HepG2 (cell line): ENCODE measurements around the gene KIF23. TPM values are rescaled to one million over a fixed set of nuclear protein-coding genes. Genes with fewer than 3 reads are reported as not detected.

Source experiments
- ATAC-seq: fragments of 200-7000 bp; cut with Tn5 transposase; 3 replicates; pipeline ENCODE4 v1.9.1; 2020; ENCODE audit warnings: mild to moderate bottlenecking, moderate library complexity
- BruUV-seq: library from RNA; stranded (reverse); fragments of 400-500 nt; replicated peaks from 2 replicates; lab custom pipeline; 2021; lab: Mats Ljungman, UMichigan
- CTCF ChIA-PET: fragments of 300-600 bp; formaldehyde crosslinking; extraction: SDS; loops from one replicate; lab custom pipeline; 2021; ENCODE audit warnings: low total read pairs, inconsistent platforms, low intra/inter-chr PET ratio; lab: Yijun Ruan, JAX
- POLR2A ChIA-PET: fragments of 350-600 bp; sonication (Branson Sonifier 250); formaldehyde crosslinking; loops from one replicate; lab custom pipeline; 2020; ENCODE audit warnings: antibody characterized with exemption, inconsistent platforms; lab: Yijun Ruan, JAX
- DNase-seq: peaks from one replicate; pipeline ENCODE4 v3.0.0-alpha.2; 2015; ENCODE audit warnings: low spot score
- FAIRE-seq: peaks from 3 replicates; lab custom pipeline; 2011; peaks lifted over from hg19 to GRCh38; lab: Jason Lieb, UNC
- H2AFZ ChIP-seq: one replicate; pipeline ENCODE4 v1.6.1; 2011; ENCODE audit warnings: low read length, inconsistent platforms
- H3K27ac ChIP-seq: fragments of 300-600 bp; 3 replicates; pipeline ENCODE4 v1.8.0; 2011; ENCODE audit warnings: mixed run types, mild to moderate bottlenecking, mixed read lengths, low read length, inconsistent platforms; ENCODE audit not compliant: insufficient read depth; ENCODE audit errors: extremely low read length
- H3K27me3 ChIP-seq, 2 experiments: fragments of 200-600 bp in 1 of 2; 2 replicates in 1 of 2; 3 replicates in 1 of 2; pipeline versions ENCODE4 v1.6.0 to v1.8.0; 2011; ENCODE audit warnings: low read length in 2 of 2, mild to moderate bottlenecking in 2 of 2, moderate library complexity in 2 of 2, inconsistent platforms in 1 of 2; ENCODE audit not compliant: insufficient read depth in 2 of 2, control insufficient read depth in 1 of 2
- H3K36me3 ChIP-seq, 2 experiments: fragments of 200-600 bp in 1 of 2; replicated peaks in 1 of 2; 2 replicates in 1 of 2; 3 replicates in 1 of 2; pipeline versions ENCODE4 v1.5.1 to v1.8.0; 2011; ENCODE audit warnings: low read length in 2 of 2, inconsistent platforms in 1 of 2; ENCODE audit not compliant: insufficient read depth in 2 of 2, control insufficient read depth in 1 of 2
- H3K4me1 ChIP-seq: 2 replicates; pipeline ENCODE4 v1.5.1; 2012; ENCODE audit warnings: low read length, inconsistent platforms; ENCODE audit not compliant: insufficient read depth
- H3K4me2 ChIP-seq: 2 replicates; pipeline ENCODE4 v1.6.0; 2011; ENCODE audit warnings: low read depth, low read length, inconsistent platforms
- H3K4me3 ChIP-seq, 3 experiments: fragments of 200-600 bp in 1 of 3; sonication (generic), shearing (Covaris generic) in 1 of 3; replicated peaks in 1 of 3; 2 replicates each; pipeline ENCODE4 v1.5.1; 2011 to 2016; ENCODE audit warnings: low read length in 3 of 3, inconsistent platforms in 2 of 3, low read depth in 2 of 3, mild to moderate bottlenecking in 2 of 3, control low read depth in 1 of 3, mixed read lengths in 1 of 3; ENCODE audit not compliant: insufficient read depth in 1 of 3
- H3K79me2 ChIP-seq: one replicate; pipeline ENCODE4 v1.6.1; 2011; ENCODE audit warnings: low read length, inconsistent platforms; ENCODE audit not compliant: insufficient read depth
- H3K9ac ChIP-seq: 2 replicates; pipeline ENCODE4 v1.6.0; 2011; ENCODE audit warnings: mild to moderate bottlenecking, low read depth, low read length, inconsistent platforms; ENCODE audit not compliant: insufficient read depth
- H3K9me3 ChIP-seq: 2 replicates; pipeline ENCODE4 v1.5.1; 2012; ENCODE audit warnings: mild to moderate bottlenecking, low read length
- H4K20me1 ChIP-seq: 2 replicates; pipeline ENCODE4 v1.6.0; 2011; ENCODE audit warnings: inconsistent platforms, mild to moderate bottlenecking, low read length, moderate library complexity; ENCODE audit not compliant: insufficient read depth
- GFI1 ChIP-seq: sonication (generic); formaldehyde crosslinking; IDR thresholded peaks from 2 replicates; pipeline ENCODE4 v1.5.0; 2020; ENCODE audit warnings: missing genetic modification reagents, mild to moderate bottlenecking, borderline replicate concordance
- HNRNPLL ChIP-seq: fragments of 200-400 bp; formaldehyde crosslinking; IDR thresholded peaks from 2 replicates; pipeline ENCODE4 v1.6.1; 2017; ENCODE audit warnings: mild to moderate bottlenecking, low read depth, low read length; ENCODE audit not compliant: poor library complexity, severe bottlenecking
- ZNF296 ChIP-seq: sonication (generic); formaldehyde crosslinking; conservative IDR thresholded peaks from 2 replicates; pipeline ENCODE4 v1.5.0; 2020; ENCODE audit warnings: mild to moderate bottlenecking, missing genetic modification reagents
- ZNF614 ChIP-seq: IDR thresholded peaks from 2 replicates; pipeline ENCODE4 v1.6.1; 2018; ENCODE audit warnings: missing biosample characterization, missing genetic modification reagents, inconsistent platforms, borderline replicate concordance
- ZNF790 ChIP-seq: sonication (generic); formaldehyde crosslinking; IDR thresholded peaks from 2 replicates; pipeline ENCODE4 v1.8.0; 2022; ENCODE audit warnings: missing genetic modification reagents, mild to moderate bottlenecking, borderline replicate concordance
- WGBS: methylation state at CpG from one replicate; pipeline ENCODE4 v1.1.6; 2017; ENCODE audit warnings: low lambda C conversion rate; 5-methylcytosine and 5-hydroxymethylcytosine counted together
- in situ Hi-C: cut with HindIII; loops from 2 replicates; pipeline ENCODE4 v1.10.0; 2017; ENCODE audit warnings: low pct_unique_long_range_greater_than_20kb; ENCODE audit not compliant: extremely low pct_ligation_motif_present
- intact Hi-C: fragments of 100-400 bp; cut with micrococcal nuclease; formaldehyde crosslinking; loops from one replicate; pipeline ENCODE4 v1.10.0; 2022; ENCODE audit not compliant: unreplicated experiment
- polyA plus RNA-seq, 8 experiments: library from polyadenylated mRNA; depleted of rRNA in 3 of 8; stranded (reverse) in 7 of 8; unstranded in 1 of 8; fragments of >200 nt; fragmentation: Illumina TruSeq in 4 of 8; extraction: Trizol in 4 of 8; gene quantifications; 2 replicates each; pipeline versions ENCODE4 v1.2.1 to v1.2.3, GENCODE V29; 2011 to 2016; ENCODE audit warnings: low read depth in 4 of 8, missing spikeins in 1 of 8, mixed read lengths in 1 of 8; ENCODE audit not compliant: insufficient read depth in 1 of 8
- total RNA-seq, 5 experiments: library from RNA; depleted of rRNA; stranded (reverse); fragments of >200 nt; fragmentation: Illumina TruSeq; extraction: Trizol; gene quantifications; 2 replicates each; pipeline ENCODE4 v1.2.3, GENCODE V29; 2016; ENCODE audit warnings: low read depth in 1 of 5
- TF ChIP-seq, protein P1 (sequence below): sonication (generic); formaldehyde crosslinking; IDR thresholded peaks from 2 replicates; pipeline ENCODE4 v1.4.0; 2020; ENCODE audit warnings: mild to moderate bottlenecking, missing genetic modification reagents
- TF ChIP-seq, protein P2 (sequence below): sonication (generic); formaldehyde crosslinking; IDR thresholded peaks from 2 replicates; pipeline ENCODE4 v1.8.1; 2023; ENCODE audit warnings: mild to moderate bottlenecking, inconsistent platforms, moderate library complexity, missing genetic modification reagents, borderline replicate concordance
- TF ChIP-seq, protein P3 (sequence below): sonication (generic); formaldehyde crosslinking; IDR thresholded peaks from 2 replicates; pipeline ENCODE4 v1.8.0; 2022; ENCODE audit warnings: mild to moderate bottlenecking, missing genetic modification reagents; ENCODE audit not compliant: insufficient replicate concordance
- TF ChIP-seq, protein P4 (sequence below): sonication (generic); formaldehyde crosslinking; IDR thresholded peaks from 2 replicates; pipeline ENCODE4 v1.5.1; 2020; ENCODE audit warnings: missing genetic modification reagents, mild to moderate bottlenecking, borderline replicate concordance
- TF ChIP-seq, protein P5 (sequence below): sonication (generic); formaldehyde crosslinking; IDR thresholded peaks from 2 replicates; pipeline ENCODE4 v1.5.0; 2020; ENCODE audit warnings: mild to moderate bottlenecking, missing genetic modification reagents, borderline replicate concordance

Gene KIF23
- total and polyA plus RNA-seq, 2 of the 13 experiments (the other 11 are each of a cell fraction or from before 2014, with no cell fraction given) = 11.3 to 38.1 TPM

DNA sequence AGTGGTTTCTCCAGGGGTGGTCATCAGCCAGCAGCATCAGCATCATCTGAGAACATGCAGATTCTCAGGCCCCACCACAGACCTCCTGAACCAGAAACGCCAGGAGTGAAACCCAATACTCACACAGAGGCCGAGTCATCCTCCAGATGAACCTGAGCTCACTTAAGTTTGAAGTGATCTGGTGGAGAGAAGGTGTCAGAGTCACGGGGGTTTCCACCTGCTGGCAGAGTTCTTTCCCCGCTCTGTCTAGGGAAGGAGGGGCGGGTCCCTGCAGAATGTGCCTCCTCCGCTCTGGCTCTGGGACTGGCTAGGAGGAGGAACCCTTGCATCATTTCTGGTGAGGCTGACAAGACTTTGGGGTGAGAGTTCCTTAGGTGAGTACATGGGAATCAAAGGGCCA lies 13.3 kb upstream of the KIF23 start:
- H3K27ac ChIP-seq = no peak overlapping the region
- ChIA-PET POLR2A (no interaction called here), CTCF (no interaction called here)
- WGBS = 38% methylated on average over 4 of the region's 6 CpGs
- H2AFZ ChIP-seq = no peak overlapping the region
- FAIRE-seq (no peak), DNase-seq (no peak), ATAC-seq (no peak)
- H3K9me3 ChIP-seq = no peaks in the 10 kb centered on the region
- no peaks in the 10 kb centered on the region for H3K79me2 ChIP-seq
- in situ Hi-C loops = no loop called here
- BruUV-seq = no TSS peak
- H3K4me2 ChIP-seq = no peak overlapping the region
- no peaks in the 10 kb centered on the region for H4K20me1 ChIP-seq
- H3K27me3 ChIP-seq = peaks cover 2 to 6% of the 10 kb centered on the region in 2 experiments; a peak in 2 of 5 replicates
- H3K36me3 ChIP-seq = no peaks in the 10 kb centered on the region
- H3K9ac ChIP-seq = no peak overlapping the region
- no peaks in the 10 kb centered on the region for H3K4me1 ChIP-seq
- intact Hi-C loops = no loop called here
- H3K4me3 ChIP-seq = no peak overlapping the region
- TF ChIP-seq GFI1 (CRISPR knock-in tag) (no peak), ZNF296 (no peak), HNRNPLL (no peak), ZNF614 (CRISPR knock-in tag) (no peak), ZNF790 (CRISPR knock-in tag) (no peak)
- TF ChIP-seq, protein P1, sequence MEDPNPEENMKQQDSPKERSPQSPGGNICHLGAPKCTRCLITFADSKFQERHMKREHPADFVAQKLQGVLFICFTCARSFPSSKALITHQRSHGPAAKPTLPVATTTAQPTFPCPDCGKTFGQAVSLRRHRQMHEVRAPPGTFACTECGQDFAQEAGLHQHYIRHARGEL (CRISPR knock-in tag) = no peak
- TF ChIP-seq, protein P2, sequence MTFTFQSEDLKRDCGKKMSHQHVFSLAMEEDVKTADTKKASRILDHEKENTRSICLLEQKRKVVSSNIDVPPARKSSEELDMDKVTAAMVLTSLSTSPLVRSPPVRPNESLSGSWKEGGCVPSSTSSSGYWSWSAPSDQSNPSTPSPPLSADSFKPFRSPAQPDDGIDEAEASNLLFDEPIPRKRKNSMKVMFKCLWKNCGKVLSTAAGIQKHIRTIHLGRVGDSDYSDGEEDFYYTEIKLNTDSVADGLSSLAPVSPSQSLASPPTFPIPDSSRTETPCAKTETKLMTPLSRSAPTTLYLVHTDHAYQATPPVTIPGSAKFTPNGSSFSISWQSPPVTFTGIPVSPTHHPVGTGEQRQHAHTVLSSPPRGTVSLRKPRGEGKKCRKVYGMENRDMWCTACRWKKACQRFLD = no peak
- TF ChIP-seq, protein P3, sequence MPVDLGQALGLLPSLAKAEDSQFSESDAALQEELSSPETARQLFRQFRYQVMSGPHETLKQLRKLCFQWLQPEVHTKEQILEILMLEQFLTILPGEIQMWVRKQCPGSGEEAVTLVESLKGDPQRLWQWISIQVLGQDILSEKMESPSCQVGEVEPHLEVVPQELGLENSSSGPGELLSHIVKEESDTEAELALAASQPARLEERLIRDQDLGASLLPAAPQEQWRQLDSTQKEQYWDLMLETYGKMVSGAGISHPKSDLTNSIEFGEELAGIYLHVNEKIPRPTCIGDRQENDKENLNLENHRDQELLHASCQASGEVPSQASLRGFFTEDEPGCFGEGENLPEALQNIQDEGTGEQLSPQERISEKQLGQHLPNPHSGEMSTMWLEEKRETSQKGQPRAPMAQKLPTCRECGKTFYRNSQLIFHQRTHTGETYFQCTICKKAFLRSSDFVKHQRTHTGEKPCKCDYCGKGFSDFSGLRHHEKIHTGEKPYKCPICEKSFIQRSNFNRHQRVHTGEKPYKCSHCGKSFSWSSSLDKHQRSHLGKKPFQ (CRISPR knock-in tag) = no peak
- TF ChIP-seq, protein P4, sequence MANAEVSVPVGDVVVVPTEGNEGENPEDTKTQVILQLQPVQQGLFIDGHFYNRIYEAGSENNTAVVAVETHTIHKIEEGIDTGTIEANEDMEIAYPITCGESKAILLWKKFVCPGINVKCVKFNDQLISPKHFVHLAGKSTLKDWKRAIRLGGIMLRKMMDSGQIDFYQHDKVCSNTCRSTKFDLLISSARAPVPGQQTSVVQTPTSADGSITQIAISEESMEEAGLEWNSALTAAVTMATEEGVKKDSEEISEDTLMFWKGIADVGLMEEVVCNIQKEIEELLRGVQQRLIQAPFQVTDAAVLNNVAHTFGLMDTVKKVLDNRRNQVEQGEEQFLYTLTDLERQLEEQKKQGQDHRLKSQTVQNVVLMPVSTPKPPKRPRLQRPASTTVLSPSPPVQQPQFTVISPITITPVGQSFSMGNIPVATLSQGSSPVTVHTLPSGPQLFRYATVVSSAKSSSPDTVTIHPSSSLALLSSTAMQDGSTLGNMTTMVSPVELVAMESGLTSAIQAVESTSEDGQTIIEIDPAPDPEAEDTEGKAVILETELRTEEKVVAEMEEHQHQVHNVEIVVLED (CRISPR knock-in tag) = no peak
- TF ChIP-seq, protein P5, sequence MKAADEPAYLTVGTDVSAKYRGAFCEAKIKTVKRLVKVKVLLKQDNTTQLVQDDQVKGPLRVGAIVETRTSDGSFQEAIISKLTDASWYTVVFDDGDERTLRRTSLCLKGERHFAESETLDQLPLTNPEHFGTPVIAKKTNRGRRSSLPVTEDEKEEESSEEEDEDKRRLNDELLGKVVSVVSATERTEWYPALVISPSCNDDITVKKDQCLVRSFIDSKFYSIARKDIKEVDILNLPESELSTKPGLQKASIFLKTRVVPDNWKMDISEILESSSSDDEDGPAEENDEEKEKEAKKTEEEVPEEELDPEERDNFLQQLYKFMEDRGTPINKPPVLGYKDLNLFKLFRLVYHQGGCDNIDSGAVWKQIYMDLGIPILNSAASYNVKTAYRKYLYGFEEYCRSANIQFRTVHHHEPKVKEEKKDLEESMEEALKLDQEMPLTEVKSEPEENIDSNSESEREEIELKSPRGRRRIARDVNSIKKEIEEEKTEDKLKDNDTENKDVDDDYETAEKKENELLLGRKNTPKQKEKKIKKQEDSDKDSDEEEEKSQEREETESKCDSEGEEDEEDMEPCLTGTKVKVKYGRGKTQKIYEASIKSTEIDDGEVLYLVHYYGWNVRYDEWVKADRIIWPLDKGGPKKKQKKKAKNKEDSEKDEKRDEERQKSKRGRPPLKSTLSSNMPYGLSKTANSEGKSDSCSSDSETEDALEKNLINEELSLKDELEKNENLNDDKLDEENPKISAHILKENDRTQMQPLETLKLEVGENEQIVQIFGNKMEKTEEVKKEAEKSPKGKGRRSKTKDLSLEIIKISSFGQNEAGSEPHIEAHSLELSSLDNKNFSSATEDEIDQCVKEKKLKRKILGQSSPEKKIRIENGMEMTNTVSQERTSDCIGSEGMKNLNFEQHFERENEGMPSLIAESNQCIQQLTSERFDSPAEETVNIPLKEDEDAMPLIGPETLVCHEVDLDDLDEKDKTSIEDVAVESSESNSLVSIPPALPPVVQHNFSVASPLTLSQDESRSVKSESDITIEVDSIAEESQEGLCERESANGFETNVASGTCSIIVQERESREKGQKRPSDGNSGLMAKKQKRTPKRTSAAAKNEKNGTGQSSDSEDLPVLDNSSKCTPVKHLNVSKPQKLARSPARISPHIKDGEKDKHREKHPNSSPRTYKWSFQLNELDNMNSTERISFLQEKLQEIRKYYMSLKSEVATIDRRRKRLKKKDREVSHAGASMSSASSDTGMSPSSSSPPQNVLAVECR (CRISPR knock-in tag) = no peak
